ENCODE results near the gene PSMD11. TPM values are rescaled to one million over a fixed set of nuclear protein-coding genes. Genes with fewer than 3 reads are reported as not detected.
"Not testable (repeated sequence)": the region's sequence is repeated elsewhere in the genome, so short reads cannot be mapped to it uniquely, and the experiment has no call there.

PSMD11 gene
- total RNA-seq: 58.8 TPM

GRCh38 chr17:32444301-32445073 lies at the start of gene PSMD11:
Gene PSMD11 (plus strand): TSS chr17:32444510. CDS start chr17:32444524, 14 bp downstream.
- peak; percentile 99 for ATAC-seq

GRCh38 chr17:32396343-32396742 lies 48.0 kb upstream of the PSMD11 start:
- ATAC-seq: no peak
- intact Hi-C loops (cut with DNase I): no loop called here

More at GRCh38 chr17:32444301-32445073, at the start of gene PSMD11:
- peak; percentile 97 for DNase-seq (ENCODE audit: low spot score)
- intact Hi-C loops (cut with DNase I): no loop called here

GRCh38 chr17:32398946-32399345 lies 45.4 kb upstream of the PSMD11 start:
- no peak for ATAC-seq
- intact Hi-C loops (cut with DNase I): no loop called here
- DNase-seq (ENCODE audit: low spot score): no peak

More at GRCh38 chr17:32396343-32396742, 48.0 kb upstream of the PSMD11 start:
- DNase-seq (ENCODE audit: low spot score): no peak

GRCh38 chr17:32410085-32410484 lies 34.2 kb upstream of the PSMD11 start:
- intact Hi-C loops (cut with DNase I); DNase-seq (ENCODE audit: low spot score); ATAC-seq: not testable (repeated sequence)

- intact Hi-C loops (cut with DNase I): no loop called here
- ATAC-seq: no peak
- DNase-seq (ENCODE audit: low spot score): no peak
Measured at GRCh38 chr17:32426894-32427293, 17.4 kb upstream of the PSMD11 start.

- ATAC-seq (no peak), DNase-seq (ENCODE audit: low spot score) (no peak)
- intact Hi-C loops (cut with DNase I): no loop called here
Measured at GRCh38 chr17:32429598-32429997, 14.7 kb upstream of the PSMD11 start.

- ATAC-seq (no peak), DNase-seq (ENCODE audit: low spot score) (no peak)
- intact Hi-C loops (cut with DNase I): no loop called here
Measured at GRCh38 chr17:32440722-32441121, 3.6 kb upstream of the PSMD11 start.

GRCh38 chr17:32441886-32442285 lies 2.4 kb upstream of the PSMD11 start:
- ATAC-seq (no peak), DNase-seq (ENCODE audit: low spot score) (no peak)
- intact Hi-C loops (cut with DNase I): no loop called here

GRCh38 chr17:32443827-32444300 lies 446 bp upstream of the PSMD11 start:
- DNase-seq (ENCODE audit: low spot score): no peak
- intact Hi-C loops (cut with DNase I): no loop called here
- ATAC-seq: no peak

- intact Hi-C loops (cut with DNase I): no loop called here
- DNase-seq (ENCODE audit: low spot score) (no peak), ATAC-seq (peak; percentile 16)
Measured at GRCh38 chr17:32445074-32445415, 735 bp downstream of the PSMD11 start.

GRCh38 chr17:32445497-32445896 lies 1.2 kb downstream of the PSMD11 start:
- no peak for ATAC-seq
- intact Hi-C loops (cut with DNase I): no loop called here
- DNase-seq (ENCODE audit: low spot score): no peak

GRCh38 chr17:32445971-32446370 lies 1.7 kb downstream of the PSMD11 start:
- intact Hi-C loops (cut with DNase I): no loop called here
- DNase-seq (ENCODE audit: low spot score): no peak
- no peak for ATAC-seq

- intact Hi-C loops (cut with DNase I): no loop called here
- DNase-seq (ENCODE audit: low spot score): no peak
- no peak for ATAC-seq
Measured at GRCh38 chr17:32446949-32447348, 2.6 kb downstream of the PSMD11 start.

GRCh38 chr17:32449963-32450362 lies 5.7 kb downstream of the PSMD11 start:
- ATAC-seq (no peak), DNase-seq (ENCODE audit: low spot score) (no peak)
- intact Hi-C loops (cut with DNase I): no loop called here

GRCh38 chr17:32450379-32450778 lies 6.1 kb downstream of the PSMD11 start:
- ATAC-seq; DNase-seq (ENCODE audit: low spot score); intact Hi-C loops (cut with DNase I): not testable (repeated sequence)

GRCh38 chr17:32451879-32452278 lies 7.6 kb downstream of the PSMD11 start:
- DNase-seq (ENCODE audit: low spot score) (no peak), ATAC-seq (no peak)
- intact Hi-C loops (cut with DNase I): no loop called here

GRCh38 chr17:32452281-32452680 lies 8.0 kb downstream of the PSMD11 start:
- intact Hi-C loops (cut with DNase I): no loop called here
- no peak for ATAC-seq
- DNase-seq (ENCODE audit: low spot score): no peak

GRCh38 chr17:32453370-32453769 lies 9.1 kb downstream of the PSMD11 start:
- DNase-seq (ENCODE audit: low spot score) (no peak), ATAC-seq (no peak)
- intact Hi-C loops (cut with DNase I): no loop called here

- intact Hi-C loops (cut with DNase I): no loop called here
- DNase-seq (ENCODE audit: low spot score): no peak
- ATAC-seq: no peak
Measured at GRCh38 chr17:32458371-32458770, 14.1 kb downstream of the PSMD11 start.

GRCh38 chr17:32460054-32460453 lies 15.7 kb downstream of the PSMD11 start:
- intact Hi-C loops (cut with DNase I): no loop called here
- DNase-seq (ENCODE audit: low spot score): no peak
- ATAC-seq: no peak

GRCh38 chr17:32461498-32461852 lies 17.2 kb downstream of the PSMD11 start:
- DNase-seq (ENCODE audit: low spot score): no peak
- intact Hi-C loops (cut with DNase I): no loop called here
- no peak for ATAC-seq

Data from sciatic nerve (tissue), 2 donors.